Astrocyte (in vitro differentiated cells and primary cell): ENCODE measurements around the gene NOVA1.

ENCODE experiments used
- CTCF ChIP-seq: IDR thresholded peaks from 2 replicates; pipeline ENCODE4 v1.5.1; 2011; ENCODE audit warnings: low read depth, mild to moderate bottlenecking, inconsistent platforms, low read length, moderate library complexity; ENCODE audit not compliant: insufficient read depth
- EZH2 ChIP-seq: IDR thresholded peaks from 2 replicates; pipeline ENCODE4 v1.6.1; 2012; ENCODE audit warnings: mild to moderate bottlenecking, low read length, inconsistent platforms; ENCODE audit not compliant: insufficient read depth

- TF ChIP-seq CTCF (no peak), EZH2 (no peak)
These were observed 98.3 kb downstream of the NOVA1 start for GRCh38 chr14:26499546-26499945.
